ENCODE data around the gene CHFR. TPM values are rescaled to one million over a fixed set of nuclear protein-coding genes. Genes with fewer than 3 reads are reported as not detected.
A peak's percentile ranks its signal among the peaks of the same experiment; 100 is the strongest.

The CHFR gene
- total RNA-seq, 1 donor: 24.3 TPM

DNA sequence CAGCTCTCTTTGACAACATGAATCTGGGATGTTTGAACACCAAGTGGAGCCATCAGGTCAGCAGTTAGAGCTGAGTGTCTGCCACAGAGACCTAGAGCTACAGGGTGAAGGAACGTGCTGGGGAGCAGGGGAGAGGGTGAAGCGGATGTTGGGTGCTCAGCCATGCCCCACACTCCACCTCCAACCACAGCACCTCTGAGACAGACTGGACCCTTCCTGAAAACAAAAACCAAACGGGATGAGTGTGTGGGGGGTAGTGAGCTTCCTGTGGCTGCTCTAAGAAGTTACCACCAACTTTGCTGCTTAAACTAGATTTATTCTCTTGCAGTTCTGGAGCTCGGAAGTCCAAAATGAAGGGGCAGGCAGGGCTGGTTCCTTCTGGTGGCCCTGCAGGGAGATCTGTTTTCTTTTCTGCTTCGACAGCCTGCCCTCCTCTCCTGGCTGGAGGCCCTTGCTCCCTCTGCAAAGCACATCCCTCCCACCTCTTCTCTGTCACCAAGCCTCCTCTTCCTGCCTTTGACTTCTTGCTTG lies 53.2 kb downstream of the CHFR start:
- no peak for DNase-seq (ENCODE audit: low read depth)
- TF ChIP-seq, protein P1, sequence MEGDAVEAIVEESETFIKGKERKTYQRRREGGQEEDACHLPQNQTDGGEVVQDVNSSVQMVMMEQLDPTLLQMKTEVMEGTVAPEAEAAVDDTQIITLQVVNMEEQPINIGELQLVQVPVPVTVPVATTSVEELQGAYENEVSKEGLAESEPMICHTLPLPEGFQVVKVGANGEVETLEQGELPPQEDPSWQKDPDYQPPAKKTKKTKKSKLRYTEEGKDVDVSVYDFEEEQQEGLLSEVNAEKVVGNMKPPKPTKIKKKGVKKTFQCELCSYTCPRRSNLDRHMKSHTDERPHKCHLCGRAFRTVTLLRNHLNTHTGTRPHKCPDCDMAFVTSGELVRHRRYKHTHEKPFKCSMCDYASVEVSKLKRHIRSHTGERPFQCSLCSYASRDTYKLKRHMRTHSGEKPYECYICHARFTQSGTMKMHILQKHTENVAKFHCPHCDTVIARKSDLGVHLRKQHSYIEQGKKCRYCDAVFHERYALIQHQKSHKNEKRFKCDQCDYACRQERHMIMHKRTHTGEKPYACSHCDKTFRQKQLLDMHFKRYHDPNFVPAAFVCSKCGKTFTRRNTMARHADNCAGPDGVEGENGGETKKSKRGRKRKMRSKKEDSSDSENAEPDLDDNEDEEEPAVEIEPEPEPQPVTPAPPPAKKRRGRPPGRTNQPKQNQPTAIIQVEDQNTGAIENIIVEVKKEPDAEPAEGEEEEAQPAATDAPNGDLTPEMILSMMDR (IDR thresholded peaks at IDR 0.05; ENCODE audit: insufficient read depth, low read length): no peak
- H3K4me3 ChIP-seq (ENCODE audit: low read depth, low read length): no peak overlapping the region

DNA sequence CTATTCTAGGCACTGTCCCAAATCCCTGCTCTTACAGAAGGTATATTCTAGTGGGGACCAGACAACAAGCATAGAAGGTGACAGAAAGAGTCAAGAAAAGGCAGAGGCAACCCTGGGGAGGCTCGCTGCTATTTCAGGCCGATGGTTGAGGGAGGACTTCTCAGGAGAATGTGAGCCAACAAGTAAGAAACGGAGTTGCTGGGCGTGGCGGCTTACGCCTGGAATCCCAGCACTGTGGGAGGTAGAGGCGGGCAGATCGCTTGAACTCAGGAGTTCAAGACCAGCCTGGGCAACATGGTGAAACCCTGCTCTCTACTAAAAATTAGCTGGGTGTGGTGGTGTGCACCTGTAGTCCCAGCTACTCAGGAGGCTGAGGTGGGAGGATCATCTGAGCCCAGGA lies 54.1 kb downstream of the CHFR start:
- no peak for DNase-seq (ENCODE audit: low read depth)
- H3K4me3 ChIP-seq (ENCODE audit: low read depth, low read length): no peak overlapping the region
- TF ChIP-seq, protein P1 (IDR thresholded peaks at IDR 0.05; ENCODE audit: insufficient read depth, low read length): no peak

DNA sequence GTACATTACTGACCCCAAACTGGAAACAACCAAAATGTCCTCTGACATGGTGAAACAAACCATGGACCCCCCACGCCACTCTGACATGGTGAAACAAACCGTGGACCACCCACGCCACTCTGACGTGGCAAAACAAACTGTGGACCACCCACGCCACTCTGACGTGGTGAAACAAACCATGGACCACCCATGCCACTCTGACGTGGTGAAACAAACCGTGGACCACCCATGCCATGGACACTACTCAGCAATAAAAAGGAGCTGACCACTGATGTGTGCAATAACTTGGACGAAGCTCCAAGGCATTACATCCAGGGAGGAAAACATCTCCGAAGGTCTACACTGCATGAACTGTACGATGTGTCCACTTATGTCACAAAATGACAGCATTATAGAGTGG lies 55.6 kb downstream of the CHFR start:
- DNase-seq (ENCODE audit: low read depth): no peak
- TF ChIP-seq, protein P1 (IDR thresholded peaks at IDR 0.05; ENCODE audit: insufficient read depth, low read length): no peak
- H3K4me3 ChIP-seq (ENCODE audit: low read depth, low read length): no peak overlapping the region

DNA sequence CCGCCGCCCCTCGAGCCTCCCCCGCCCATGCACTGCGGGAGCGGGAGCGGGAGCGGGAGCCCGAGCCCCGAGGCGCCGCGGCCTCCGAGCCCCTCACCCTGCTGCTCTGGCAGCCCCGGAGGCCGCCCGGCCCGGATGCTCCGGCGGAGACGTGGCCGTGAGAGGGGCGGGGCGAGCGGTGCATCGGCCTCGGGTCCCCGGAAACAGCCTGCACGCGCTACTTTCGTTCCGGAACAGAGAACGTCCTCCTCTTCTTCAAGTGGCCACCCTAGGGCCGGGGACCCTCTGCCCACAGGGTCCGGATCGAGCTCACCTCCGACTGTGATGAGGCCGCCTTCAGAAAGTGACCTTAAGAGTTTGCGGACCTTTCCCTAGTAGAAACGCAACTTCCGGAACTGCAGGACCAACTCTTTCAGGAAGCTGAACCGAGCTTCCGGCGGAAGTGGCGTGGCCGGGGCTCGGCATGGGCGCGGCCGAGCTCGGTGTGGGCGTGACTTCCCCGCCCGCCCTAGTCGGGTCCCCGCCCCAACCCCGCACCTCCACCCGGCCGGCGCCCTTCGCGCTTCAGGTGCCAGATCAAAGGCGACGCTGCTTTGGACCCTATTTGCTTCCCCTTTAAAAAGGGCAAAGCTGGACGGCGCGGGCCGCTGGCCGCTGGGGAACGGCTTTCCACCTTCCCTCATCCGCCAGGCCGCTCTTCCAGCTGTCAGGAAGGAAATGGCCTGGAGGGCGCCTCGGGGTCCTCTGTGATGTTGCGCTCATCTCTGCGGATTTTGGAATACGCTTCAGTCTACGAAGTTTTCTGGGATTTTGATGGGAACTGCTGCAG lies 58.5 kb downstream of the CHFR start, which contains the start of gene GOLGA3:
TSS of gene GOLGA3 (minus strand) at position 164 of the 829 bp plus-strand sequence. CDS start 6,741 bp downstream, outside the sequence.
- DNase-seq (ENCODE audit: low read depth): peak; percentile 95
- TF ChIP-seq, protein P1 (IDR thresholded peaks at IDR 0.05; ENCODE audit: insufficient read depth, low read length): no peak
- H3K4me3 ChIP-seq (ENCODE audit: low read depth, low read length): peak within 1 kb of the TSS; percentile 99

DNA sequence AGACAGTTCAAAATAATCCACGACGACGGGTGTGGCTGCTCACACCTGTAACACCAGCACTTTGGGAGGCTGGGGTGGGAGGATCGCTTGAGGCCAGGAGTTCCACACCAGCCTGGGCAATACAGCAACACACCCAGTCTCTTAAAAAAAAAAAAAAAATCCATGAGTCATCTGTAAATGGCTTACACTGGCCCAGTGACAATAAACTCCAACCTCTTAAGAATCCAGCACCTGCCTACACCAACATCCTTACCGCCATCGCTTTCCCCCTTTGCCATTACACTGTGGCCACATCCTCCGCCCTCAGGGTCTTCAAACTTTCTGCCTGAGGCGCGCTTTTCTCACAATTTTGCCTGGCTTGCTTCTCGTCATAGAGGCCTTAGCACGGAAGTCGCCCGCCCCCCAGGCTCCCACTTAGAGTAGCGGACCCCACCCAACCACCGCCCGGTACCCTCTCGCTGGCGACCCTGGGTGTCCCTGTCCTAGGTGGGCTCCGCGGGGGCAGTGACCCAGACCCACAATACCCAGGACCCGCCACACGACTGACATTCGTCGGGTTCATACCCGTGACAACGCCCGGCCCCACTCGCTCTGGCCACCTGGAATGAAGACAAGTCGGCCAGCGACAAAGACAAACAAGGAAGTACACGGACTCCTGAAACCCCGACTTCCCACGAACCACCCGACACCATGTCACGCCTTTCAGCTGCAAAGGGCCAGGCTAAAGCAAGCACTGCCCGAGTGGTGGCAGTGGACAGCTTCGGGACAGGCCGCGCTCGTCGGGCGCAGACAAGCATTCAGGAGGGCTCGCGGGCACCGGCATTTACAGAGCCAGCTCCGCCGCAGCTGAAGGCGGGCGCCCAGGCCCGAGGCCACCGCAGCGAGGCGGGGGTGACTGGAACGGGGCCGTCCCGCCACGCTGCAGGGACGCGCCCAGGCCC lies 59.4 kb downstream of the CHFR start:
- peak overlapping the region; percentile 99 for H3K4me3 ChIP-seq (ENCODE audit: low read depth, low read length)
- DNase-seq (ENCODE audit: low read depth): peak; percentile 83
- TF ChIP-seq, protein P1 (IDR thresholded peaks at IDR 0.05; ENCODE audit: insufficient read depth, low read length): no peak

DNA sequence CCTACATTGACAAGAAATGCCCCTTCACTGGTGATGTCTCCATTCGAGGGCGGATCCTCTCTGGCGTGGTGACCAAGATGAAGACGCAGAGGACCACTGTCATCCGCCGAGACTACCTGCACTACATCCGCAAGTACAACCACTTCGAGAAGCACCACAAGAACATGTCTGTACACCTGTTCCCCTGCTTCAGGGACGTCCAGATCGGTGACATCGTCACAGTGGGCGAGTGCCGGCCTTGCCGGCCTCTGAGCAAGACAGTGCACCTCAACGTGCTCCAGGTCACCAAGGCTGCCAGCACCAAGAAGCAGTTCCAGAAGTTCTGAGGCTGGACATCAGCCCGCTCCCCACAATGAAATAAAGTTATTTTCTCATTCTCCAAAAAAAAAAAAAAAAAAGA lies 61.5 kb downstream of the CHFR start:
- no peak for DNase-seq (ENCODE audit: low read depth)
- no peak overlapping the region for H3K4me3 ChIP-seq (ENCODE audit: low read depth, low read length)
- TF ChIP-seq, protein P1 (IDR thresholded peaks at IDR 0.05; ENCODE audit: insufficient read depth, low read length): no peak
